HepG2 (cell line): ENCODE results near the gene SEMA3G. TPM values are rescaled to one million over a fixed set of nuclear protein-coding genes. Genes with fewer than 3 reads are reported as not detected.

Source experiments
- ATAC-seq: fragments of 200-7000 bp; cut with Tn5 transposase; 3 replicates; pipeline ENCODE4 v1.9.1; 2020; ENCODE audit warnings: mild to moderate bottlenecking, moderate library complexity
- BruUV-seq: library from RNA; stranded (reverse); fragments of 400-500 nt; replicated peaks from 2 replicates; lab custom pipeline; 2021; lab: Mats Ljungman, UMichigan
- CTCF ChIA-PET: fragments of 300-600 bp; formaldehyde crosslinking; extraction: SDS; loops from one replicate; lab custom pipeline; 2021; ENCODE audit warnings: low total read pairs, inconsistent platforms, low intra/inter-chr PET ratio; lab: Yijun Ruan, JAX
- POLR2A ChIA-PET: fragments of 350-600 bp; sonication (Branson Sonifier 250); formaldehyde crosslinking; loops from one replicate; lab custom pipeline; 2020; ENCODE audit warnings: antibody characterized with exemption, inconsistent platforms; lab: Yijun Ruan, JAX
- DNase-seq: peaks from one replicate; pipeline ENCODE4 v3.0.0-alpha.2; 2015; ENCODE audit warnings: low spot score
- FAIRE-seq: peaks from 3 replicates; lab custom pipeline; 2011; peaks lifted over from hg19 to GRCh38; lab: Jason Lieb, UNC
- H2AFZ ChIP-seq: one replicate; pipeline ENCODE4 v1.6.1; 2011; ENCODE audit warnings: low read length, inconsistent platforms
- H3K27ac ChIP-seq: fragments of 300-600 bp; 3 replicates; pipeline ENCODE4 v1.8.0; 2011; ENCODE audit warnings: mixed run types, mild to moderate bottlenecking, mixed read lengths, low read length, inconsistent platforms; ENCODE audit not compliant: insufficient read depth; ENCODE audit errors: extremely low read length
- H3K27me3 ChIP-seq, 2 experiments: fragments of 200-600 bp in 1 of 2; 2 replicates in 1 of 2; 3 replicates in 1 of 2; pipeline versions ENCODE4 v1.6.0 to v1.8.0; 2011; ENCODE audit warnings: low read length in 2 of 2, mild to moderate bottlenecking in 2 of 2, moderate library complexity in 2 of 2, inconsistent platforms in 1 of 2; ENCODE audit not compliant: insufficient read depth in 2 of 2, control insufficient read depth in 1 of 2
- H3K36me3 ChIP-seq, 2 experiments: fragments of 200-600 bp in 1 of 2; replicated peaks in 1 of 2; 2 replicates in 1 of 2; 3 replicates in 1 of 2; pipeline versions ENCODE4 v1.5.1 to v1.8.0; 2011; ENCODE audit warnings: low read length in 2 of 2, inconsistent platforms in 1 of 2; ENCODE audit not compliant: insufficient read depth in 2 of 2, control insufficient read depth in 1 of 2
- H3K4me1 ChIP-seq: 2 replicates; pipeline ENCODE4 v1.5.1; 2012; ENCODE audit warnings: low read length, inconsistent platforms; ENCODE audit not compliant: insufficient read depth
- H3K4me2 ChIP-seq: 2 replicates; pipeline ENCODE4 v1.6.0; 2011; ENCODE audit warnings: low read depth, low read length, inconsistent platforms
- H3K4me3 ChIP-seq, 3 experiments: fragments of 200-600 bp in 1 of 3; sonication (generic), shearing (Covaris generic) in 1 of 3; replicated peaks in 1 of 3; 2 replicates each; pipeline ENCODE4 v1.5.1; 2011 to 2016; ENCODE audit warnings: low read length in 3 of 3, inconsistent platforms in 2 of 3, low read depth in 2 of 3, mild to moderate bottlenecking in 2 of 3, control low read depth in 1 of 3, mixed read lengths in 1 of 3; ENCODE audit not compliant: insufficient read depth in 1 of 3
- H3K79me2 ChIP-seq: one replicate; pipeline ENCODE4 v1.6.1; 2011; ENCODE audit warnings: low read length, inconsistent platforms; ENCODE audit not compliant: insufficient read depth
- H3K9ac ChIP-seq: 2 replicates; pipeline ENCODE4 v1.6.0; 2011; ENCODE audit warnings: mild to moderate bottlenecking, low read depth, low read length, inconsistent platforms; ENCODE audit not compliant: insufficient read depth
- H3K9me3 ChIP-seq: 2 replicates; pipeline ENCODE4 v1.5.1; 2012; ENCODE audit warnings: mild to moderate bottlenecking, low read length
- H4K20me1 ChIP-seq: 2 replicates; pipeline ENCODE4 v1.6.0; 2011; ENCODE audit warnings: inconsistent platforms, mild to moderate bottlenecking, low read length, moderate library complexity; ENCODE audit not compliant: insufficient read depth
- ARHGAP35 ChIP-seq: sonication (generic); formaldehyde crosslinking; IDR thresholded peaks from 2 replicates; pipeline ENCODE4 v1.9.0; 2022; ENCODE audit warnings: mild to moderate bottlenecking, inconsistent platforms, moderate library complexity, missing genetic modification reagents, borderline replicate concordance
- FLYWCH1 ChIP-seq: sonication (generic); formaldehyde crosslinking; IDR thresholded peaks from 2 replicates; pipeline ENCODE4 v1.8.1; 2023; ENCODE audit warnings: mild to moderate bottlenecking, missing genetic modification reagents
- FOXP1 ChIP-seq, 2 experiments: fragments of 450-650 bp in 1 of 2; IDR thresholded peaks; 2 replicates each; pipeline ENCODE4 v1.6.1; 2017 to 2018; ENCODE audit warnings: antibody characterized with exemption in 1 of 2
- GATAD2A ChIP-seq: IDR thresholded peaks from 2 replicates; pipeline ENCODE4 v1.6.1; 2016
- NR1H2 ChIP-seq: sonication (generic); formaldehyde crosslinking; IDR thresholded peaks from 2 replicates; pipeline ENCODE4 v1.8.1; 2022; ENCODE audit warnings: low read depth, missing genetic modification reagents, borderline replicate concordance
- NR3C1 ChIP-seq: sonication (generic); formaldehyde crosslinking; IDR thresholded peaks from 2 replicates; pipeline ENCODE4 v1.4.0; 2020; ENCODE audit warnings: missing genetic modification reagents
- SMAD3 ChIP-seq: sonication (generic); formaldehyde crosslinking; IDR thresholded peaks from 2 replicates; pipeline ENCODE4 v1.4.0; 2020; ENCODE audit warnings: missing genetic modification reagents
- SRSF1 ChIP-seq: fragments of 200-400 bp; formaldehyde crosslinking; optimal IDR thresholded peaks from 2 replicates; pipeline ENCODE3; 2017; ENCODE audit warnings: mild to moderate bottlenecking, low read depth, low read length, moderate library complexity
- TRIM22 ChIP-seq: fragments of 450-650 bp; IDR thresholded peaks from 2 replicates; pipeline ENCODE4 v1.6.1; 2017
- U2AF2 ChIP-seq: fragments of 200-400 bp; formaldehyde crosslinking; IDR thresholded peaks from 2 replicates; pipeline ENCODE4 v1.6.1; 2017; ENCODE audit warnings: low read depth, mild to moderate bottlenecking, low read length
- ZFP37 ChIP-seq: sonication (generic); formaldehyde crosslinking; IDR thresholded peaks from 2 replicates; pipeline ENCODE4 v1.4.0; 2020; ENCODE audit warnings: missing genetic modification reagents, borderline replicate concordance
- ZNF326 ChIP-seq: sonication (generic); formaldehyde crosslinking; IDR thresholded peaks from 2 replicates; pipeline ENCODE4 v1.4.0; 2020; ENCODE audit warnings: missing genetic modification reagents, borderline replicate concordance
- ZNF558 ChIP-seq: sonication (generic); formaldehyde crosslinking; IDR thresholded peaks from 2 replicates; pipeline ENCODE4 v1.9.0; 2022; ENCODE audit warnings: mild to moderate bottlenecking, missing genetic modification reagents, borderline replicate concordance
- ZNF674 ChIP-seq: sonication (generic); formaldehyde crosslinking; IDR thresholded peaks from 2 replicates; pipeline ENCODE4 v1.5.0; 2020; ENCODE audit warnings: low read depth, mild to moderate bottlenecking, missing genetic modification reagents
- ZNF775 ChIP-seq: sonication (generic); formaldehyde crosslinking; IDR thresholded peaks from 2 replicates; pipeline ENCODE4 v1.4.0; 2020; ENCODE audit warnings: missing genetic modification reagents, mild to moderate bottlenecking, moderate library complexity, borderline replicate concordance
- WGBS: methylation state at CpG from one replicate; pipeline ENCODE4 v1.1.6; 2017; ENCODE audit warnings: low lambda C conversion rate; 5-methylcytosine and 5-hydroxymethylcytosine counted together
- in situ Hi-C: cut with HindIII; loops from 2 replicates; pipeline ENCODE4 v1.10.0; 2017; ENCODE audit warnings: low pct_unique_long_range_greater_than_20kb; ENCODE audit not compliant: extremely low pct_ligation_motif_present
- intact Hi-C: fragments of 100-400 bp; cut with micrococcal nuclease; formaldehyde crosslinking; loops from one replicate; pipeline ENCODE4 v1.10.0; 2022; ENCODE audit not compliant: unreplicated experiment
- polyA plus RNA-seq, 8 experiments: library from polyadenylated mRNA; depleted of rRNA in 3 of 8; stranded (reverse) in 7 of 8; unstranded in 1 of 8; fragments of >200 nt; fragmentation: Illumina TruSeq in 4 of 8; extraction: Trizol in 4 of 8; gene quantifications; 2 replicates each; pipeline versions ENCODE4 v1.2.1 to v1.2.3, GENCODE V29; 2011 to 2016; ENCODE audit warnings: low read depth in 4 of 8, missing spikeins in 1 of 8, mixed read lengths in 1 of 8; ENCODE audit not compliant: insufficient read depth in 1 of 8
- total RNA-seq, 5 experiments: library from RNA; depleted of rRNA; stranded (reverse); fragments of >200 nt; fragmentation: Illumina TruSeq; extraction: Trizol; gene quantifications; 2 replicates each; pipeline ENCODE4 v1.2.3, GENCODE V29; 2016; ENCODE audit warnings: low read depth in 1 of 5
- TF ChIP-seq, protein P1 (sequence below): sonication (generic); formaldehyde crosslinking; IDR thresholded peaks from 2 replicates; pipeline ENCODE4 v1.5.1; 2020; ENCODE audit warnings: mild to moderate bottlenecking, missing genetic modification reagents, moderate library complexity

SEMA3G gene
- total and polyA plus RNA-seq, 2 of the 13 experiments (the other 11 are each of a cell fraction or from before 2014, with no cell fraction given), result 6.1 to 8.3 TPM

- TF ChIP-seq, protein P1, sequence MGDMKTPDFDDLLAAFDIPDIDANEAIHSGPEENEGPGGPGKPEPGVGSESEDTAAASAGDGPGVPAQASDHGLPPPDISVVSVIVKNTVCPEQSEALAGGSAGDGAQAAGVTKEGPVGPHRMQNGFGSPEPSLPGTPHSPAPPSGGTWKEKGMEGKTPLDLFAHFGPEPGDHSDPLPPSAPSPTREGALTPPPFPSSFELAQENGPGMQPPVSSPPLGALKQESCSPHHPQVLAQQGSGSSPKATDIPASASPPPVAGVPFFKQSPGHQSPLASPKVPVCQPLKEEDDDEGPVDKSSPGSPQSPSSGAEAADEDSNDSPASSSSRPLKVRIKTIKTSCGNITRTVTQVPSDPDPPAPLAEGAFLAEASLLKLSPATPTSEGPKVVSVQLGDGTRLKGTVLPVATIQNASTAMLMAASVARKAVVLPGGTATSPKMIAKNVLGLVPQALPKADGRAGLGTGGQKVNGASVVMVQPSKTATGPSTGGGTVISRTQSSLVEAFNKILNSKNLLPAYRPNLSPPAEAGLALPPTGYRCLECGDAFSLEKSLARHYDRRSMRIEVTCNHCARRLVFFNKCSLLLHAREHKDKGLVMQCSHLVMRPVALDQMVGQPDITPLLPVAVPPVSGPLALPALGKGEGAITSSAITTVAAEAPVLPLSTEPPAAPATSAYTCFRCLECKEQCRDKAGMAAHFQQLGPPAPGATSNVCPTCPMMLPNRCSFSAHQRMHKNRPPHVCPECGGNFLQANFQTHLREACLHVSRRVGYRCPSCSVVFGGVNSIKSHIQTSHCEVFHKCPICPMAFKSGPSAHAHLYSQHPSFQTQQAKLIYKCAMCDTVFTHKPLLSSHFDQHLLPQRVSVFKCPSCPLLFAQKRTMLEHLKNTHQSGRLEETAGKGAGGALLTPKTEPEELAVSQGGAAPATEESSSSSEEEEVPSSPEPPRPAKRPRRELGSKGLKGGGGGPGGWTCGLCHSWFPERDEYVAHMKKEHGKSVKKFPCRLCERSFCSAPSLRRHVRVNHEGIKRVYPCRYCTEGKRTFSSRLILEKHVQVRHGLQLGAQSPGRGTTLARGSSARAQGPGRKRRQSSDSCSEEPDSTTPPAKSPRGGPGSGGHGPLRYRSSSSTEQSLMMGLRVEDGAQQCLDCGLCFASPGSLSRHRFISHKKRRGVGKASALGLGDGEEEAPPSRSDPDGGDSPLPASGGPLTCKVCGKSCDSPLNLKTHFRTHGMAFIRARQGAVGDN (CRISPR knock-in tag), result no peak
- TF ChIP-seq ZNF775 (CRISPR knock-in tag) (no peak), SMAD3 (CRISPR knock-in tag) (no peak)
Observed at GRCh38 chr3:52463416-52463815, 18.5 kb upstream of the SEMA3G start (continued).

DNA sequence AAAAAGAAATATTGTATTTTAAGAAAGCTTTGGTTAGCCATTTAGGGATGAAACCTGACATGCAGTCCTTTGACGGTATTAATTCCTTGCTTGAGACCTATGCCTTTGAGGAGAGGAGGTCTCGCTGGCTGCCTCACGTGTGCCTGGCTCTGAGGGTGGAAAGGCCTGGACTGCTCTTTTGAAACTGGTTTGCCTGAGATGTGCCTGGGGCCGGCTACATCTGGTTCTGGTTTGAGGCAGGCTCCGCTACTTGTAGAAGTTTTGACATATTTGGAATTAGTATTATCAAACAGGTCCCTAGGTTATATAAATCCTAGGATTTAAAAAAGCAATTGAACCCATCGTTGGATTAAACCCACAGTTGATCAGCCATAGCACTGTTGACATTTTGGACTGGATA lies 17.0 kb upstream of the SEMA3G start:
- ChIA-PET CTCF (no interaction called here), POLR2A (no interaction called here)
- Histone ChIP-seq H4K20me1 (no peaks in the 10 kb centered on the region), H3K4me2 (no peak overlapping the region), H3K27ac (no peak overlapping the region), H3K79me2 (peaks cover 10% of the 10 kb centered on the region), H3K4me1 (peaks cover 15% of the 10 kb centered on the region), H2AFZ (no peak overlapping the region), H3K36me3 (peaks cover 9 to 45% of the 10 kb centered on the region in 2 experiments; a peak in 4 of 5 replicates), H3K4me3 (no peak overlapping the region), H3K9ac (no peak overlapping the region), H3K27me3 (no peaks in the 10 kb centered on the region), H3K9me3 (no peaks in the 10 kb centered on the region)
- no peak for DNase-seq
- intact Hi-C loops (no loop called here), in situ Hi-C loops (no loop called here)
- FAIRE-seq, result no peak
- WGBS, result 97% methylated on average over 6 of the region's 6 CpGs
- TF ChIP-seq ZNF326, result no peak
- no peak for TF ChIP-seq NR1H2 (CRISPR knock-in tag)
- TF ChIP-seq SRSF1, result no peak
- no peak for TF ChIP-seq ZFP37
- TF ChIP-seq ZNF558 (CRISPR knock-in tag), result no peak
- TF ChIP-seq NR3C1 (CRISPR knock-in tag), result no peak
- TF ChIP-seq U2AF2, result no peak
- TF ChIP-seq FOXP1 (IDR thresholded peaks at IDR 0.05), result no peak
- no peak for TF ChIP-seq FOXP1 (CRISPR knock-in tag; IDR thresholded peaks at IDR 0.05)
- no peak for TF ChIP-seq TRIM22
- TF ChIP-seq FLYWCH1, result no peak
- no peak for TF ChIP-seq ZNF674 (CRISPR knock-in tag)
- no peak for TF ChIP-seq GATAD2A (CRISPR knock-in tag)
- TF ChIP-seq ARHGAP35, result no peak
- no peak for ATAC-seq
- BruUV-seq, result no TSS peak
